IPS-18a (cell line): ENCODE measurements around the gene TEX54.

Experiments used
- H3K27ac ChIP-seq: one replicate; pipeline ENCODE4 v1.5.1; 2013; ENCODE audit warnings: low read length
- H3K27me3 ChIP-seq: one replicate; pipeline ENCODE4 v1.6.1; 2013; ENCODE audit warnings: mild to moderate bottlenecking, low read length; ENCODE audit not compliant: control insufficient read depth, insufficient read depth
- H3K36me3 ChIP-seq: one replicate; pipeline ENCODE4 v1.6.1; 2013; ENCODE audit warnings: low read depth, low read length; ENCODE audit not compliant: control insufficient read depth
- H3K4me1 ChIP-seq: one replicate; pipeline ENCODE4 v1.6.1; 2013; ENCODE audit warnings: low read depth, low read length; ENCODE audit not compliant: control insufficient read depth
- H3K4me3 ChIP-seq: one replicate; pipeline ENCODE4 v1.5.1; 2013; ENCODE audit warnings: low read length
- H3K9ac ChIP-seq: one replicate; pipeline ENCODE4 v1.6.1; 2013; ENCODE audit warnings: mild to moderate bottlenecking, low read length, moderate library complexity
- H3K9me3 ChIP-seq: one replicate; pipeline ENCODE4 v1.6.1; 2013; ENCODE audit warnings: low read depth, low read length; ENCODE audit not compliant: control insufficient read depth

Gene TEX54

GRCh38 chr11:62811659-62812058, 21.0 kb downstream of the TEX54 start:
- H3K27me3 ChIP-seq, result no peaks in the 10 kb centered on the region
- H3K4me1 ChIP-seq, result no peaks in the 10 kb centered on the region
- no peaks in the 10 kb centered on the region for H3K36me3 ChIP-seq
- H3K4me3 ChIP-seq, result no peak overlapping the region
- H3K9me3 ChIP-seq, result no peaks in the 10 kb centered on the region
- H3K9ac ChIP-seq, result no peak overlapping the region
- H3K27ac ChIP-seq, result no peak overlapping the region

DNA sequence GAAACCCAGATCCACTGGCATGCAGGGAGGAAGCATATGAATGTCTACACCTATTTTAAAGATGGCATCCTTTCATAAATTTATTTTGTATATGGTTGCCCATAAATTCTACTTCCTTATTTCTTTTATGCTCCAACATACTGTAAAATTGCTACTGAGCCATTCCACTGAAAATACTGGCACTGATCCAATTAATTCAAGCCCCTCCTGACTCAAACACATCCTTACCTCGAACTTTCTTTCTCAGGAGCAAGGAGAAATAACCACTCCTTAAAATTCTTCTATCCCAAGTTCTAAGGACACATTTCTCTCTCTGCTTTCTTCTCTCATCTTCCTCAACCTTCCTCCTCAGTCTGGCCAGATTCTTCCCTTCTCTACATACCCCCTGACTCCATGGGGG, 21.9 kb downstream of the TEX54 start:
- Histone ChIP-seq H3K4me1 (peaks cover 4% of the 10 kb centered on the region), H3K9ac (no peak overlapping the region), H3K27ac (no peak overlapping the region), H3K27me3 (no peaks in the 10 kb centered on the region), H3K4me3 (no peak overlapping the region), H3K9me3 (no peaks in the 10 kb centered on the region), H3K36me3 (no peaks in the 10 kb centered on the region)

GRCh38 chr11:62806611-62807121, 26.0 kb downstream of the TEX54 start:
- Histone ChIP-seq H3K9ac (no peak overlapping the region), H3K36me3 (peaks cover 17% of the 10 kb centered on the region), H3K27me3 (no peaks in the 10 kb centered on the region), H3K9me3 (no peaks in the 10 kb centered on the region), H3K4me3 (peak overlapping the region; percentile 83), H3K4me1 (peaks cover 4% of the 10 kb centered on the region), H3K27ac (no peak overlapping the region)

DNA sequence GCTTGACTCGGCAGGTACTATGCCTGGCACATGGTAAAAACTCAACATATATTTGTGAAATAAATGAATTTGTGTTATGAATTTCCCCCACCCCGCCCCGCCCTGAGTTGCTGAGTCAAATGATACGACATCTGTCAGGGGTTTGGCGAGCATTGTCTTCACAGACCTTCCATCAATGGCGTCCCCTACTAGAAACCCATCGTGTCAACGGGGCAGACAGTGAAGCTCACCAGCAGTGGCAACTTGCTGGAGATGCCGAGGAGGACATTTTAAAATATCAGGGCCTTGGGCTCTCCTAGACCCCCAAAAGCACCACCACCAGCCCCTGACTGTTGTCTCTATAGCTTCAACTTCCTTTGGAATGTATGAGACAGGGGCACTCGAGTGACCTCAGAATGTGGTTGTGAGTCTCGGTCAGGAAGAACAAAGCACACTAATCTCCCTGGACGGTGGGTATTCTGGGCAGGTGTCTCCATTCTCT, 26.6 kb downstream of the TEX54 start:
- peaks cover 23% of the 10 kb centered on the region for H3K36me3 ChIP-seq
- peak overlapping the region; percentile 82 for H3K9ac ChIP-seq
- H3K4me1 ChIP-seq, result peaks cover 4% of the 10 kb centered on the region
- no peaks in the 10 kb centered on the region for H3K27me3 ChIP-seq
- peak overlapping the region; percentile 81 for H3K27ac ChIP-seq
- no peaks in the 10 kb centered on the region for H3K9me3 ChIP-seq
- H3K4me3 ChIP-seq, result peak overlapping the region; percentile 83

- Histone ChIP-seq H3K9ac (peak within 1 kb of the TSS; percentile 82), H3K4me1 (peaks cover 4% of the 10 kb centered on the region), H3K27me3 (no peaks in the 10 kb centered on the region), H3K36me3 (peaks cover 27% of the 10 kb centered on the region), H3K27ac (peak within 1 kb of the TSS; percentile 81), H3K4me3 (peak within 1 kb of the TSS; percentile 83), H3K9me3 (no peaks in the 10 kb centered on the region)
These were observed 27.4 kb downstream of the TEX54 start, which contains the start of gene NXF1 for GRCh38 chr11:62805076-62805892. Gene NXF1 (minus strand): TSS chr11:62805440. CDS start chr11:62805356, 84 bp downstream.

DNA sequence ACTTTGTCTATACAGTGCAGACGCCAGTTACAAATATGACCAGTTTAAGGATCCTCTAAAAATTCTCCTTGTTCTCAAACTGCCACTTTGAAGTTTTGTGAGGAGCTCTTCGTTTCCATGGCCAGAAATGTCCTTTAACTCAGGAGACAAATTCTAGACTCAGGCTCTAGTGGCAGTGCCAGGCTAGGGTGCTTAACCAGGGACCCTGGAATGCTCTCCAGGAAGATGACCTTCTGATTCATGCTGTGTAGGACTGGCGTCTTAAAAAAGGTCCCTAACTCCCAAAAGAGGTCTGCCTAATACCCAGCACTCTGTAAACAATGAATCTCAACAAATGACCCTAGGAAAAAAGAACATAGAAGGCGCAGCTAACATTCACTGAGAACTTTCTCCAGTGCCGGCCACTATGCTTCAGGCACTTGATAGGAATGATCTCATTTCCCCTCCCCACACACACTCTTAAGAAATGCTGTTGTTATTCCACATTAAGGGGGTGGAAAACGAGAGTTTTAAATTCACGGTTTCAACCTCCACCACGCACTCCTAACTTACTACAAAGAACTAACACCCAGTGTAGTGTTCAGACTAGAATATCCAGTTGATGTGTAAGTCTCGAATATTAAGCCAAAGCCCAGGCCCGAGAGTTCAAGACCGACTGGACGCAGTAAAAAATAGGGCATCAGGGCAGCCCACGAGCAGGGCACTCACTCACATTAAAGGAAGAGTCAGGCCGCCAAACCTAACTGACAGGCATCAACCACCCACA, 28.1 kb downstream of the TEX54 start:
- no peaks in the 10 kb centered on the region for H3K27me3 ChIP-seq
- H3K9me3 ChIP-seq, result no peaks in the 10 kb centered on the region
- peak overlapping the region; percentile 73 for H3K9ac ChIP-seq
- peaks cover 4% of the 10 kb centered on the region for H3K4me1 ChIP-seq
- peak overlapping the region; percentile 83 for H3K4me3 ChIP-seq
- H3K27ac ChIP-seq, result no peak overlapping the region
- H3K36me3 ChIP-seq, result peaks cover 34% of the 10 kb centered on the region

GRCh38 chr11:62801071-62801470, 31.6 kb downstream of the TEX54 start:
- Histone ChIP-seq H3K4me1 (peaks cover 1% of the 10 kb centered on the region), H3K36me3 (peaks cover 63% of the 10 kb centered on the region), H3K9me3 (no peaks in the 10 kb centered on the region), H3K9ac (no peak overlapping the region), H3K4me3 (no peak overlapping the region), H3K27ac (no peak overlapping the region), H3K27me3 (no peaks in the 10 kb centered on the region)

DNA sequence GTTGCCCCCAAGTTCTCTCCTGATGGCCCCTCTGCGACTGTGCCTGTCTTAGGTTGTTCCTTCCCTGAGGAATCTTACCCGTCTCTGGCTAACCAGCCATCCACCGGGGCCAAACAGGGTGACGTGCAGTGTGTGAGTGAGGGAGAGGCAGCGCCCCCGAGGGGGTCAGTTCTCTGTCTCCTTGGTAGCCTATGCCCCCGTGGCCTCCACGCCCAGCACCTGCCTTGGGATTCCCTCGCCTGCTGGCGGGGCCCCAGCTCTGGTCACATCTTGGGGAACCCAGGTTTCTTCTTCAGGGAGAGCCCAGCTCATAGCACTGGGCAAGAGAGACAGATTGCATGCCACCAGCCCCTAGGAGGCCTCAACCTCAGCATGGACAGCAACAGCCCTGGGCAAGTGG, 33.2 kb downstream of the TEX54 start:
- Histone ChIP-seq H3K4me1 (no peaks in the 10 kb centered on the region), H3K36me3 (peaks cover 79% of the 10 kb centered on the region), H3K9ac (no peak overlapping the region), H3K9me3 (no peaks in the 10 kb centered on the region), H3K27ac (no peak overlapping the region), H3K27me3 (no peaks in the 10 kb centered on the region), H3K4me3 (no peak overlapping the region)

DNA sequence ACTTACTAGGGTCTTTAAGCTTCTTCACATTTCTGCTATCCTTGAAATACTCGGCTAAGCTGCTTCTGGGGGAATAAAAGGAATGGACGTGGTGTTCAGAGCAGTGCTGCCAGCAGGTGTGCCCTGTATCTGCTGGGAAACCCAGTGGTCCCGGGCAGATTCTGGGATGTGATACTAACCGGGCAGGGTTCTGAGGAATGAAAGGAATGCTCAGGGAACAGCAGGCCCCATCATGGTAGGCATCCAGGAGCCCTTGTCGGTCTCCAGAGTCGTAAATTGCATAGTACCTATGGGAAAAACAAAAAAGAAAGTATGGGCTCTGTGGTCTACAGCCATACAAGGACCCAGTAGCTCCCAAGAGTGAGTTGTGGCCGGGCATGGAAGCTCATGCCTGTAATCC, 36.4 kb downstream of the TEX54 start:
- Histone ChIP-seq H3K4me1 (peaks cover 3% of the 10 kb centered on the region), H3K27me3 (no peaks in the 10 kb centered on the region), H3K27ac (no peak overlapping the region), H3K36me3 (peaks cover 67% of the 10 kb centered on the region), H3K9ac (no peak overlapping the region), H3K9me3 (no peaks in the 10 kb centered on the region), H3K4me3 (no peak overlapping the region)

DNA sequence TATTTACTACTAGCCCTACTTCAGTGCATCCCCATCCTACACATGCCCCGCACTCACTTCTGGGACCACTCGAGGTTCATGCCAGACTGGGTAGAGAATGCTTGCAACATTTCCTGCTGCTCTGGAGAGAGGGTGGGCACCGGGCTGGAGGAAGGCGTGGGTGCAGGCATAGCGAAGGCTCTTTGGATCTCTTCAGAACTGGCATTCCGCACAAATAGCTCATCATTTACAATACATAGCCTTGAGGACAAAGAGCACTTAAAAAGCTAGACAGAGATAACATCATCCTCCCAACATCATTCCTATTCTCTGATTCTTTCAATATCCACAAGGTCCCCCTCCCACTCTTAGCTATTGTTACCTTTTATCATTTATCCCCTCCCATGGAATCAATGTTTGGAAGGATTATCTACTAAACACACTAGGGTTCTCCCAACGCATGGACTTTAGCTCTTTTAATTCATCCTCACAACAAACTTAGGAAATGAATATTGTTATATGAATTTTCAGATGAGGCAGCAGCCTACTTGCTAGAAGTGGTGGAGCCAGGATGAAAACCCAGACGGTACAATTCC, 38.4 kb downstream of the TEX54 start:
- Histone ChIP-seq H3K9me3 (no peaks in the 10 kb centered on the region), H3K9ac (no peak overlapping the region), H3K4me3 (no peak overlapping the region), H3K36me3 (peaks cover 65% of the 10 kb centered on the region), H3K4me1 (peaks cover 8% of the 10 kb centered on the region), H3K27ac (no peak overlapping the region), H3K27me3 (no peaks in the 10 kb centered on the region)

DNA sequence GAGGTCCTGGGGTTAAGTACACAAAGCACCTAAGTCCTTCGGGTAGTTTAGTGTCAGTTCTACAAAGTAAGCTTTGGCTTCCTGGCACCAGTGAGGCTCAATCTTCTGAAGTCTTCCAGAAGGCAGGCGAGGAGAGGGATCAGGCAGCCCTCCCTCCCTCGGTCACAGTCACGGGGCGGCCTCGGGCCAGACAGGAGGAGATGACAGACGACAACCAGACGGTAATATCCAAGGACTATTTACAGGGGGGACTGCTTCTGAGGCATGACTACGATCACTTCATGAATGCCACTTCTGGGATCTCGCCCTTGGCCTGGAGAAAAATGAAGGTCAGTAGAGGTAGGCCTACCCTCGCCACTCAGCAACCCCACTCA, 40.5 kb downstream of the TEX54 start:
- no peak overlapping the region for H3K27ac ChIP-seq
- H3K4me1 ChIP-seq, result peaks cover 8% of the 10 kb centered on the region
- H3K36me3 ChIP-seq, result peaks cover 49% of the 10 kb centered on the region
- H3K9ac ChIP-seq, result peak overlapping the region; percentile 84
- H3K4me3 ChIP-seq, result peak overlapping the region; percentile 90
- H3K27me3 ChIP-seq, result no peaks in the 10 kb centered on the region
- H3K9me3 ChIP-seq, result no peaks in the 10 kb centered on the region
